DND-41 (cell line): Measurements from ENCODE around the gene PELI2.

Experiments used
- CTCF ChIP-seq: IDR thresholded peaks from 2 replicates; pipeline ENCODE4 v1.5.1; 2012; ENCODE audit warnings: borderline replicate concordance, low read length, moderate library complexity, mild to moderate bottlenecking; ENCODE audit not compliant: poor library complexity, severe bottlenecking; ENCODE audit errors: extremely low read depth
- EZH2 ChIP-seq: IDR thresholded peaks from 3 replicates; pipeline ENCODE4 v1.6.1; 2012; ENCODE audit warnings: borderline replicate concordance, low read depth, mild to moderate bottlenecking, moderate library complexity, low read length, inconsistent platforms; ENCODE audit not compliant: severe bottlenecking

DNA sequence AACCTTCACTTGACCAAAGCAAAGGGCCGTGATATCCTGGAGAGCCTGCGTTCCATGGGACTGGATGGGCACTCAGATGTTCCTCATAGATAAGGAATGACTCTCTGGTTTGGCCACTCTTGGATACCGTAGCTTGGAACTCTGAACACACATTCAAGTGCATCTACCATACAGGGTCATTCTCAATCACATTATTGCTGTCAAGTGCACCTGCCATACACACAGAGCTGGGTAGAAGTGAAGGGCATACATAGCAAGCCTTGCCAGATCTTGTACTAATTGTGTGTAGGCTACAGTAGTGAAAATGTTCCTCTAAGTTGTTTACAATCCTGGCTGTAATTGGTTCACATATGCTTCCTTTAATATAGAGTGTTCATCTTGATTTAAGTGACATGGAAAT is 58.3 kb downstream of the PELI2 start:
- no peak for TF ChIP-seq EZH2
- no peak for TF ChIP-seq CTCF
